ENCODE data around the gene ZNF740. TPM values are rescaled to one million over a fixed set of nuclear protein-coding genes. Genes with fewer than 3 reads are reported as not detected.

ZNF740 gene
- total RNA-seq, 1 experiment from 2014 or later: 41.2 TPM

DNA sequence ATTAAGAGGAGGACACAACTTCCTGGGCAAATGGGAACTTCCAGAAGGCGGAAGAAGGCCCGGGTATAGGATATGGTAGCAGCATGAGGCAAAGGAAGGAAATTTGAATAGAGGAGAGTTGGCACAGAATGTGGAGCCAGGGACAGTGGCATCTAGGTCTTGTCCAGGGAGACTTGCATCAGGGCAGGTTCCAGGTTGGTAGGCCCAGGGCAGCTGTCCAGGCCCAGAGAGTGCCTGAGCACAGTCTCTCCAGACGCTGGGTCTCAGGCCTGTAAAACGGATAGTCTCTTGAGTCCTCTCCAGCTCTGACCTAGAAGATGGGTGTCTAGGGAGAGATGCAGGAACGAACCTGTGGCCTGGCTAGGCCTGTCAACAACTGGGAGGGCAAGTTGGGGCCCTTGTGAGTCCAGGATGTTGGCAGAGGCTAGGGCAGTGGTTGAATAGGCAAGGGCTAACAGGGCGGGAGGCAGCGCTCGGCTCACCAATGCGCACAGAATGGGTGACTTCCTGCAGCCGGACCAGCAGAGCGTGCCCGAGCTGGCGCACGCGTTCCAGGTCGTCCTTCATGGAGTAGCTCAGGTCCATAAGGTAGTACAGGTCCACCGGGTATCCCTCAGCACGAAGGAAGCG, 16.6 kb downstream of the ZNF740 start:
- no peaks in the 10 kb centered on the region for H3K79me1 ChIP-seq (ENCODE audit: insufficient read depth, low read depth, low read length, poor library complexity, severe bottlenecking)
- no peak overlapping the region for H3K9ac ChIP-seq (ENCODE audit: extremely low read depth, insufficient read length, low read length)
- no peak overlapping the region for H3K56ac ChIP-seq (ENCODE audit: insufficient read length, low read depth, low read length)
- no peak overlapping the region for H4K8ac ChIP-seq (replicated peaks; ENCODE audit: insufficient read length, low read depth, low read length)
- TF ChIP-seq CTCF (conservative IDR thresholded peaks at IDR 0.05): no peak
- no peak overlapping the region for H3K4me2 ChIP-seq (ENCODE audit: insufficient read depth, insufficient read length, low read length)
- H3K27me3 ChIP-seq (ENCODE audit: insufficient read depth, low read length): peaks cover 18% of the 10 kb centered on the region; the same call in 1 of the 2 replicates
- no peaks in the 10 kb centered on the region for H3K23me2 ChIP-seq (ENCODE audit: insufficient read length, low read depth, low read length, poor library complexity, severe bottlenecking)
- H4K20me1 ChIP-seq (ENCODE audit: control insufficient read depth, insufficient read depth, insufficient read length): no peaks in the 10 kb centered on the region
- H2AK5ac ChIP-seq (ENCODE audit: insufficient read length, low read length): no peak overlapping the region
- H3T11ph ChIP-seq (ENCODE audit: low read length): no peak overlapping the region
- 0 out of 4 replicates have a peak, but pooled peaks cover 0 to 3% of the 10 kb centered on the region in 2 experiments for H3K4me1 Mint-ChIP-seq
- no peak overlapping the region for H4K5ac ChIP-seq (ENCODE audit: insufficient read length, low read depth, low read length)
- H2BK15ac ChIP-seq (ENCODE audit: low read depth, low read length): no peak overlapping the region
- no CpG with 5 or more reads among the region's 19 CpGs for WGBS (ENCODE audit: extremely low coverage, insufficient read length, low lambda C conversion rate)
- H3K27ac Mint-ChIP-seq: no peak overlapping the region
- no peak overlapping the region for H2AFZ ChIP-seq (ENCODE audit: low read length)
- DNase-seq: no peak
- no peak overlapping the region for H3K4me3 Mint-ChIP-seq
- H3K18ac ChIP-seq (ENCODE audit: insufficient read length, low read depth, low read length): no peak overlapping the region
- H3K79me2 ChIP-seq (ENCODE audit: insufficient read depth, low read length): no peaks in the 10 kb centered on the region
- no peak overlapping the region for H3K4ac ChIP-seq (ENCODE audit: low read depth, low read length)
- no peak overlapping the region for H3K14ac ChIP-seq (ENCODE audit: insufficient read depth, low read length)
- no peak overlapping the region for H2BK20ac ChIP-seq (ENCODE audit: low read depth, low read length, poor library complexity, severe bottlenecking)
- H3K23ac ChIP-seq (ENCODE audit: insufficient read length, low read depth, low read length): no peak overlapping the region
- no peak overlapping the region for H3K27ac ChIP-seq (ENCODE audit: insufficient read length, low read depth, low read length)
- no peak overlapping the region for H2BK5ac ChIP-seq (ENCODE audit: insufficient read length, low read length)
- 0 out of 5 replicates have a peak, but pooled peaks cover 0 to 2% of the 10 kb centered on the region in 2 experiments for H3K9me3 Mint-ChIP-seq
- H3K9me3 ChIP-seq (ENCODE audit: control insufficient read depth, low read depth, low read length): no peaks in the 10 kb centered on the region
- no peak overlapping the region for H4K91ac ChIP-seq (ENCODE audit: insufficient read length, low read depth, low read length)
- H3K27me3 Mint-ChIP-seq (ENCODE audit: low read depth): peaks cover 96% of the 10 kb centered on the region
- no peaks in the 10 kb centered on the region for H3K36me3 Mint-ChIP-seq (ENCODE audit: insufficient read depth in 1 of 3, low read depth in 3 of 3)
- no peaks in the 10 kb centered on the region for H3K4me1 ChIP-seq (ENCODE audit: insufficient read depth, low read length)
- no peak overlapping the region for H2BK12ac ChIP-seq (ENCODE audit: insufficient read length, low read depth, low read length)
- H2BK120ac ChIP-seq (ENCODE audit: low read depth, low read length, poor library complexity, severe bottlenecking): no peak overlapping the region
